ENCODE results near the gene SH3BGRL. TPM values are rescaled to one million over a fixed set of nuclear protein-coding genes. Genes with fewer than 3 reads are reported as not detected.
A peak's percentile ranks its signal among the peaks of the same experiment; 100 is the strongest.

SH3BGRL gene
- total RNA-seq, 4 donors from 2014 or later, result 136 to 228 (median 179) TPM

DNA sequence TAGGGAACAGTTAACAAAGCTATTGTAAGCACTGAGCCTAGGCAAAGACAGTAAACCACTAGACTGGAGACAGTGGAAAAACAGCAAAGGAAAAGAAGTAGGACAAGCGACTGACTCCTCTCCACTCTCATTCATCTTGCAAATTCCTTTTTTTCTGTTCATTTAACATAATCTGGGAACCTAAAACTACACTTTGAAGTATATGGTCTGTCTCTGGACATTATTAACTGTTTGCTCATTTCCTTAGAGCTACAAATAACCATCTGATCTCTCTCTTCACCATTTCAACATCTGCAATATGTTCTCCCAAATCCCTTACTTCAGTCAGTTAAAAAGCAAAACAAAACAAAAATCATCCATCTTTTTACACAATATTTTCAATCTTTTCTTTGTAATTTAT lies 831 bp upstream of the SH3BGRL start:
- H3K27ac ChIP-seq, result peak overlapping the region; percentile 75 to 78
- no peaks in the 10 kb centered on the region for H3K36me3 ChIP-seq
- intact Hi-C loops (cut with DNase I; ENCODE audit: low total_unique reads), result no loop called here
- H3K9me3 ChIP-seq, result no peaks in the 10 kb centered on the region
- DNase-seq, result no peak
- peak overlapping the region; percentile 45 to 50 for H3K4me3 ChIP-seq
- TF ChIP-seq POLR2A (IDR thresholded peaks at IDR 0.05), result no peak
- TF ChIP-seq, protein P1, sequence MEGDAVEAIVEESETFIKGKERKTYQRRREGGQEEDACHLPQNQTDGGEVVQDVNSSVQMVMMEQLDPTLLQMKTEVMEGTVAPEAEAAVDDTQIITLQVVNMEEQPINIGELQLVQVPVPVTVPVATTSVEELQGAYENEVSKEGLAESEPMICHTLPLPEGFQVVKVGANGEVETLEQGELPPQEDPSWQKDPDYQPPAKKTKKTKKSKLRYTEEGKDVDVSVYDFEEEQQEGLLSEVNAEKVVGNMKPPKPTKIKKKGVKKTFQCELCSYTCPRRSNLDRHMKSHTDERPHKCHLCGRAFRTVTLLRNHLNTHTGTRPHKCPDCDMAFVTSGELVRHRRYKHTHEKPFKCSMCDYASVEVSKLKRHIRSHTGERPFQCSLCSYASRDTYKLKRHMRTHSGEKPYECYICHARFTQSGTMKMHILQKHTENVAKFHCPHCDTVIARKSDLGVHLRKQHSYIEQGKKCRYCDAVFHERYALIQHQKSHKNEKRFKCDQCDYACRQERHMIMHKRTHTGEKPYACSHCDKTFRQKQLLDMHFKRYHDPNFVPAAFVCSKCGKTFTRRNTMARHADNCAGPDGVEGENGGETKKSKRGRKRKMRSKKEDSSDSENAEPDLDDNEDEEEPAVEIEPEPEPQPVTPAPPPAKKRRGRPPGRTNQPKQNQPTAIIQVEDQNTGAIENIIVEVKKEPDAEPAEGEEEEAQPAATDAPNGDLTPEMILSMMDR (IDR thresholded peaks at IDR 0.05), result no peak
- H3K27me3 ChIP-seq, result no peaks in the 10 kb centered on the region
- H3K4me1 ChIP-seq, result no peaks in the 10 kb centered on the region

GRCh38 chrX:81202456-81202819 lies 536 bp downstream of the SH3BGRL start:
- Histone ChIP-seq H3K9me3 (no peaks in the 10 kb centered on the region), H3K36me3 (no peaks in the 10 kb centered on the region), H3K4me3 (peak overlapping the region; percentile 45 to 50), H3K27ac (peak overlapping the region; percentile 75 to 78), H3K4me1 (no peaks in the 10 kb centered on the region), H3K27me3 (no peaks in the 10 kb centered on the region)
- no peak for DNase-seq
- intact Hi-C loops (cut with DNase I; ENCODE audit: low total_unique reads), result no loop called here
- TF ChIP-seq, protein P1 (IDR thresholded peaks at IDR 0.05), result no peak
- no peak for TF ChIP-seq POLR2A (IDR thresholded peaks at IDR 0.05)

- intact Hi-C loops (cut with DNase I; ENCODE audit: low total_unique reads), result no loop called here
- TF ChIP-seq, protein P1 (IDR thresholded peaks at IDR 0.05), result no peak
- peak overlapping the region; percentile 75 to 78 for H3K27ac ChIP-seq
- DNase-seq, result no peak
- H3K9me3 ChIP-seq, result no peaks in the 10 kb centered on the region
- peak overlapping the region; percentile 45 to 50 for H3K4me3 ChIP-seq
- no peaks in the 10 kb centered on the region for H3K27me3 ChIP-seq
- H3K36me3 ChIP-seq, result no peaks in the 10 kb centered on the region
- H3K4me1 ChIP-seq, result no peaks in the 10 kb centered on the region
These were observed 1.0 kb downstream of the SH3BGRL start for GRCh38 chrX:81202943-81203342.

DNA sequence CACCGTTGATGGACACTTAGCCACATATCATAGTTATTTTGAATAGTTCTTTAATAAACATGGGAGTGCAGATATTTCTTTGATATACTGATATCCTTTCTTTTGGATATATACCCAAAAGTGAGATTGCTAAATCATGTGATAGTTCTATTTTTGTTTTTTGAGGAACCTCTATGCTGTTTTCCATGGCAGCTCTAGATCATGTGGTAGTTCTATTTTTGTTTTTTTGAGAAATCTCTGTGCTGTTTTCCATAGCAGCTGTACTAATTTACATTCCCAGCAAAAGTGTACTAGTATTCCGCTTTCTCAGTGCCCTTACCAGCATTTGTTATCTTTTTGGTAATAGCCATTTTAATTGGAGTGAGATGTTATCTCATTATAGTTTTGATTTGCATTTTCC lies 3.6 kb downstream of the SH3BGRL start:
- H3K36me3 ChIP-seq, result no peaks in the 10 kb centered on the region
- intact Hi-C loops (cut with DNase I; ENCODE audit: low total_unique reads), result no loop called here
- H3K4me1 ChIP-seq, result no peaks in the 10 kb centered on the region
- no peak for DNase-seq
- no peak overlapping the region for H3K27ac ChIP-seq
- no peak overlapping the region for H3K4me3 ChIP-seq
- H3K27me3 ChIP-seq, result no peaks in the 10 kb centered on the region
- no peaks in the 10 kb centered on the region for H3K9me3 ChIP-seq
- TF ChIP-seq, protein P1 (IDR thresholded peaks at IDR 0.05), result no peak
- TF ChIP-seq POLR2A (IDR thresholded peaks at IDR 0.05), result no peak

DNA sequence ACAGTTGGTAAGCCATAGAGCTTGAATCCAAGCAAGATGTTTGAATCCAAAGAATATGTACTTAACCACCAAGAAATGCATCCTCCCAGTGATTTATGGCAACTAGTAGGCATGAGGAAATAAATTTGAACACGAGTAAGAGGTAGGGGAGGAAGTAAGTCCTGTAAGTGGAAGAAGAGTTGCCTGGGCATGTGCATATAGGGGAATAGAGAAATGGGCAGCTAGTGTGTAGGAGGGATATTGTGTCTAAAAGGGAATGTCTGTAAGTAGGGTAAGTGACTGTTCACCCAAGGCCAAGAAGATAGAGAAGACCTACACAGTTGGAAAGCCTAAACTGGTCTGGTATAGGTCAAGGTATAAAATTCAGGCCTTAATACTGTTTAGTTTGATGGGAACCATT lies 4.6 kb downstream of the SH3BGRL start:
- H3K27ac ChIP-seq, result no peak overlapping the region
- H3K9me3 ChIP-seq, result no peaks in the 10 kb centered on the region
- no peak for TF ChIP-seq POLR2A (IDR thresholded peaks at IDR 0.05)
- TF ChIP-seq, protein P1 (IDR thresholded peaks at IDR 0.05), result no peak
- intact Hi-C loops (cut with DNase I; ENCODE audit: low total_unique reads), result no loop called here
- no peaks in the 10 kb centered on the region for H3K36me3 ChIP-seq
- no peak for DNase-seq
- H3K27me3 ChIP-seq, result no peaks in the 10 kb centered on the region
- no peaks in the 10 kb centered on the region for H3K4me1 ChIP-seq
- H3K4me3 ChIP-seq, result no peak overlapping the region

Data from uterus (tissue), 4 donors.